H9 (cell line): Measurements from ENCODE around the gene APOBEC3H. TPM values are rescaled to one million over a fixed set of nuclear protein-coding genes. Genes with fewer than 3 reads are reported as not detected.

Experiments
- DNase-seq: peaks from one replicate; pipeline ENCODE4 v3.0.0-alpha.2; 2017
- H2AFZ ChIP-seq: one replicate; pipeline ENCODE4 v1.6.1; 2013; ENCODE audit warnings: mild to moderate bottlenecking, low read length, control low read depth, moderate library complexity
- H2AK5ac ChIP-seq: 2 replicates; pipeline ENCODE4 v1.6.1; 2013; ENCODE audit warnings: low read length, control low read depth, mixed read lengths; ENCODE audit not compliant: insufficient read length
- H2BK120ac ChIP-seq: one replicate; pipeline ENCODE4 v1.6.1; 2013; ENCODE audit warnings: low read depth, mild to moderate bottlenecking, low read length, control low read depth, inconsistent platforms; ENCODE audit not compliant: poor library complexity, severe bottlenecking
- H2BK12ac ChIP-seq: 2 replicates; pipeline ENCODE4 v1.6.1; 2013; ENCODE audit warnings: low read length, control low read depth, mixed read lengths, low read depth; ENCODE audit not compliant: insufficient read length
- H2BK15ac ChIP-seq: 2 replicates; pipeline ENCODE4 v1.6.1; 2013; ENCODE audit warnings: low read depth, low read length, control low read depth
- H2BK20ac ChIP-seq: one replicate; pipeline ENCODE4 v1.6.1; 2013; ENCODE audit warnings: low read depth, mild to moderate bottlenecking, low read length, control low read depth, inconsistent platforms; ENCODE audit not compliant: poor library complexity, severe bottlenecking
- H2BK5ac ChIP-seq: 2 replicates; pipeline ENCODE4 v1.6.1; 2013; ENCODE audit warnings: low read length, control low read depth, mixed read lengths; ENCODE audit not compliant: insufficient read length
- H3K14ac ChIP-seq: 2 replicates; pipeline ENCODE4 v1.6.1; 2013; ENCODE audit warnings: low read length, control low read depth; ENCODE audit not compliant: insufficient read depth
- H3K18ac ChIP-seq: 2 replicates; pipeline ENCODE4 v1.6.1; 2013; ENCODE audit warnings: low read depth, mild to moderate bottlenecking, mixed read lengths, low read length, control low read depth; ENCODE audit not compliant: insufficient read length
- H3K23ac ChIP-seq: 2 replicates; pipeline ENCODE4 v1.6.1; 2013; ENCODE audit warnings: low read length, control low read depth, mixed read lengths, low read depth; ENCODE audit not compliant: insufficient read length
- H3K23me2 ChIP-seq: 2 replicates; pipeline ENCODE4 v1.6.1; 2013; ENCODE audit warnings: low read depth, mild to moderate bottlenecking, mixed read lengths, low read length, control low read depth; ENCODE audit not compliant: insufficient read length, poor library complexity, severe bottlenecking
- H3K27ac ChIP-seq: 2 replicates; pipeline ENCODE4 v1.5.1; 2013; ENCODE audit warnings: low read length, control low read depth, mixed read lengths, low read depth; ENCODE audit not compliant: insufficient read length
- H3K27me3 ChIP-seq: 2 replicates; pipeline ENCODE4 v1.6.1; 2013; ENCODE audit warnings: low read length, control low read depth, inconsistent platforms; ENCODE audit not compliant: insufficient read depth
- H3K4ac ChIP-seq: 2 replicates; pipeline ENCODE4 v1.6.1; 2013; ENCODE audit warnings: low read depth, mild to moderate bottlenecking, control low read depth, inconsistent platforms, low read length, moderate library complexity
- H3K4me1 ChIP-seq: 2 replicates; pipeline ENCODE4 v1.6.1; 2013; ENCODE audit warnings: low read length, control low read depth, inconsistent platforms; ENCODE audit not compliant: insufficient read depth
- H3K4me2 ChIP-seq: 2 replicates; pipeline ENCODE4 v1.6.1; 2013; ENCODE audit warnings: low read length, control low read depth, mixed read lengths; ENCODE audit not compliant: insufficient read length, insufficient read depth
- H3K56ac ChIP-seq: 2 replicates; pipeline ENCODE4 v1.6.1; 2013; ENCODE audit warnings: low read depth, mild to moderate bottlenecking, mixed read lengths, low read length, control low read depth; ENCODE audit not compliant: insufficient read length
- H3K79me1 ChIP-seq: 2 replicates; pipeline ENCODE4 v1.6.1; 2013; ENCODE audit warnings: low read depth, mild to moderate bottlenecking, moderate library complexity, low read length, control low read depth, inconsistent platforms; ENCODE audit not compliant: insufficient read depth, poor library complexity, severe bottlenecking
- H3K79me2 ChIP-seq: 2 replicates; pipeline ENCODE4 v1.6.1; 2013; ENCODE audit warnings: low read length, control low read depth, inconsistent platforms; ENCODE audit not compliant: insufficient read depth
- H3K9ac ChIP-seq: 2 replicates; pipeline ENCODE4 v1.6.1; 2013; ENCODE audit warnings: low read length, control low read depth, mixed read lengths; ENCODE audit not compliant: insufficient read length; ENCODE audit errors: extremely low read depth
- H3K9me3 ChIP-seq: one replicate; pipeline ENCODE4 v1.6.1; 2013; ENCODE audit warnings: low read depth, low read length, inconsistent platforms; ENCODE audit not compliant: control insufficient read depth
- H3T11ph ChIP-seq: one replicate; pipeline ENCODE4 v1.6.1; 2013; ENCODE audit warnings: mild to moderate bottlenecking, low read length, control low read depth, inconsistent platforms
- H4K20me1 ChIP-seq: one replicate; pipeline ENCODE4 v1.6.1; 2013; ENCODE audit not compliant: control insufficient read depth, insufficient read length, insufficient read depth
- H4K5ac ChIP-seq: 2 replicates; pipeline ENCODE4 v1.6.1; 2013; ENCODE audit warnings: low read depth, mild to moderate bottlenecking, mixed read lengths, low read length, control low read depth; ENCODE audit not compliant: insufficient read length
- H4K8ac ChIP-seq: replicated peaks from 2 replicates; pipeline ENCODE4 v1.6.1; 2013; ENCODE audit warnings: low read length, control low read depth, mixed read lengths, low read depth; ENCODE audit not compliant: insufficient read length
- H4K91ac ChIP-seq: 2 replicates; pipeline ENCODE4 v1.6.1; 2013; ENCODE audit warnings: low read depth, mild to moderate bottlenecking, moderate library complexity, mixed read lengths, low read length, control low read depth; ENCODE audit not compliant: insufficient read length
- H3K27ac Mint-ChIP-seq, 3 experiments: 2 replicates in 2 of 3; 3 replicates in 1 of 3; pipeline ENCODE4 v1.8.0; 2020 to 2021; ENCODE audit warnings: mixed read lengths in 3 of 3, mild to moderate bottlenecking in 1 of 3, moderate library complexity in 1 of 3
- H3K27me3 Mint-ChIP-seq: 2 replicates; pipeline ENCODE4 v1.8.0; 2021; ENCODE audit warnings: low read depth, mild to moderate bottlenecking, moderate library complexity, mixed read lengths
- H3K36me3 Mint-ChIP-seq, 3 experiments: 2 replicates in 2 of 3; 3 replicates in 1 of 3; pipeline ENCODE4 v1.8.0; 2020 to 2021; ENCODE audit warnings: low read depth in 3 of 3, mixed read lengths in 3 of 3; ENCODE audit not compliant: insufficient read depth in 1 of 3
- H3K4me1 Mint-ChIP-seq, 2 experiments: 2 replicates each; pipeline ENCODE4 v1.8.0; 2020; ENCODE audit warnings: mixed read lengths in 2 of 2
- H3K4me3 Mint-ChIP-seq, 2 experiments: 2 replicates in 1 of 2; 3 replicates in 1 of 2; pipeline ENCODE4 v1.8.0; 2020 to 2021; ENCODE audit warnings: mild to moderate bottlenecking in 2 of 2, mixed read lengths in 2 of 2, moderate library complexity in 1 of 2
- H3K9me3 Mint-ChIP-seq, 2 experiments: 2 replicates in 1 of 2; 3 replicates in 1 of 2; pipeline ENCODE4 v1.8.0; 2020; ENCODE audit warnings: mild to moderate bottlenecking in 2 of 2, mixed read lengths in 2 of 2, moderate library complexity in 1 of 2
- WGBS: extraction: QIAGEN DNeasy Blood & Tissue Kit; methylation state at CpG from one replicate; pipeline ENCODE4 v1.1.7; 2013; ENCODE audit warnings: missing lambda C conversion rate, low lambda C conversion rate, mixed read lengths; ENCODE audit not compliant: insufficient read length; ENCODE audit errors: extremely low coverage; 5-methylcytosine and 5-hydroxymethylcytosine counted together
- total RNA-seq: library from RNA; stranded (reverse); gene quantifications from 2 replicates; pipeline ENCODE4 v1.2.1, GENCODE V29; 2021
- TF ChIP-seq, protein P1 (sequence below): fragments of 200-600 bp; sonication (generic); conservative IDR thresholded peaks from 3 replicates; pipeline ENCODE4 v1.8.0; 2021; ENCODE audit warnings: antibody characterized with exemption, mild to moderate bottlenecking

Gene APOBEC3H
- total RNA-seq, 1 experiment from 2014 or later = 0.48 TPM

DNA sequence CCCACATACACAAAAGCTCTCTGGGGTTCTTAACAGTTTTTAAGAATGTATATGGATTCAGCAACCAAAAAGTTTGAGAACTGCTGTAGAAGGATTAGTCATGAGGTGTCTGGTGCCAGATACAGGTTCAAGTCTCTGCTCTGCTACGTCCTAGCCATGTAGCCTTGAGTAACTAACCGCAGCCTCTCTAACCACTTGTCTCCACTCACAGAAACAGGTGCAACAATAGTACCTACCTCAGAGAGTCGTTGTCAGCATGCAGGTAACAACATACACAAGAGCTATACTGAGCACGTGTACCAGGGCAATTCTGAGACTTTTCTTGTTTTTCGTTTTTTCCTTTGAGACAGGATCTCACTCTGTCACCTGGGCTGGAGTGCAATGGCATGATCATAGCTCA, 28.6 kb downstream of the APOBEC3H start:
- Histone ChIP-seq H3K4ac (no peak overlapping the region), H3T11ph (no peak overlapping the region), H3K23me2 (no peaks in the 10 kb centered on the region), H2BK5ac (no peak overlapping the region), H2AK5ac (no peak overlapping the region), H2BK120ac (no peak overlapping the region), H3K9me3 (no peaks in the 10 kb centered on the region), H3K14ac (no peak overlapping the region), H3K79me1 (no peaks in the 10 kb centered on the region), H3K79me2 (no peaks in the 10 kb centered on the region), H4K91ac (no peak overlapping the region), H3K4me1 (no peaks in the 10 kb centered on the region), H2BK20ac (no peak overlapping the region), H4K20me1 (no peaks in the 10 kb centered on the region), H2BK15ac (no peak overlapping the region), H3K56ac (no peak overlapping the region), H3K27ac (no peak overlapping the region), H3K18ac (no peak overlapping the region), H3K23ac (no peak overlapping the region), H3K9ac (no peak overlapping the region), H3K4me2 (no peak overlapping the region), H2BK12ac (no peak overlapping the region), H4K8ac (no peak overlapping the region), H4K5ac (no peak overlapping the region), H2AFZ (no peak overlapping the region), H3K27me3 (no peaks in the 10 kb centered on the region)
- no peak for DNase-seq
- no CpG with 5 or more reads among the region's 5 CpGs for WGBS
- Mint-ChIP-seq H3K4me1 (peaks cover 20 to 27% of the 10 kb centered on the region in 2 experiments), H3K27me3 (peaks cover 6% of the 10 kb centered on the region), H3K36me3 (no peaks in the 10 kb centered on the region; a peak in 2 of 7 replicates), H3K27ac (no peak overlapping the region; a peak in 1 of 7 replicates), H3K9me3 (no peaks in the 10 kb centered on the region), H3K4me3 (no peak overlapping the region)
- TF ChIP-seq, protein P1, sequence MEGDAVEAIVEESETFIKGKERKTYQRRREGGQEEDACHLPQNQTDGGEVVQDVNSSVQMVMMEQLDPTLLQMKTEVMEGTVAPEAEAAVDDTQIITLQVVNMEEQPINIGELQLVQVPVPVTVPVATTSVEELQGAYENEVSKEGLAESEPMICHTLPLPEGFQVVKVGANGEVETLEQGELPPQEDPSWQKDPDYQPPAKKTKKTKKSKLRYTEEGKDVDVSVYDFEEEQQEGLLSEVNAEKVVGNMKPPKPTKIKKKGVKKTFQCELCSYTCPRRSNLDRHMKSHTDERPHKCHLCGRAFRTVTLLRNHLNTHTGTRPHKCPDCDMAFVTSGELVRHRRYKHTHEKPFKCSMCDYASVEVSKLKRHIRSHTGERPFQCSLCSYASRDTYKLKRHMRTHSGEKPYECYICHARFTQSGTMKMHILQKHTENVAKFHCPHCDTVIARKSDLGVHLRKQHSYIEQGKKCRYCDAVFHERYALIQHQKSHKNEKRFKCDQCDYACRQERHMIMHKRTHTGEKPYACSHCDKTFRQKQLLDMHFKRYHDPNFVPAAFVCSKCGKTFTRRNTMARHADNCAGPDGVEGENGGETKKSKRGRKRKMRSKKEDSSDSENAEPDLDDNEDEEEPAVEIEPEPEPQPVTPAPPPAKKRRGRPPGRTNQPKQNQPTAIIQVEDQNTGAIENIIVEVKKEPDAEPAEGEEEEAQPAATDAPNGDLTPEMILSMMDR = no peak
